WERI-Rb-1 (cell line): ENCODE measurements around the gene CLDN3.
"Not testable (repeated sequence)": the region's sequence is repeated elsewhere in the genome, so short reads cannot be mapped to it uniquely, and the experiment has no call there.

ENCODE experiments used
- DNase-seq: peaks from one replicate; pipeline ENCODE4 v3.0.0-alpha.2; 2020
- H3K27ac ChIP-seq: fragments of 250-450 bp; sonication (Bioruptor Pico); 2 replicates; pipeline ENCODE4 v1.5.1; 2020; ENCODE audit warnings: mild to moderate bottlenecking, moderate library complexity
- H3K27me3 ChIP-seq: fragments of 250-450 bp; sonication (Bioruptor Pico); 2 replicates; pipeline ENCODE4 v1.5.1; 2021; ENCODE audit warnings: mild to moderate bottlenecking, low read depth, moderate library complexity; ENCODE audit not compliant: insufficient read depth, severe bottlenecking
- H3K36me3 ChIP-seq: fragments of 250-450 bp; sonication (Bioruptor Pico); 2 replicates; pipeline ENCODE4 v1.5.1; 2020; ENCODE audit warnings: mild to moderate bottlenecking, moderate library complexity
- H3K4me3 ChIP-seq: 2 replicates; pipeline ENCODE4 v1.5.1; 2011; ENCODE audit warnings: low read depth, mild to moderate bottlenecking, control low read depth, low read length
- H3K9me3 ChIP-seq: fragments of 250-450 bp; sonication (Bioruptor Pico); 2 replicates; pipeline ENCODE4 v1.5.1; 2021; ENCODE audit warnings: mild to moderate bottlenecking, moderate library complexity; ENCODE audit not compliant: severe bottlenecking
- TF ChIP-seq, protein P1 (sequence below): IDR thresholded peaks from 2 replicates; pipeline ENCODE4 v1.5.1; 2011; ENCODE audit warnings: low read depth, mild to moderate bottlenecking, control low read depth, inconsistent platforms, low read length

Gene CLDN3

DNA sequence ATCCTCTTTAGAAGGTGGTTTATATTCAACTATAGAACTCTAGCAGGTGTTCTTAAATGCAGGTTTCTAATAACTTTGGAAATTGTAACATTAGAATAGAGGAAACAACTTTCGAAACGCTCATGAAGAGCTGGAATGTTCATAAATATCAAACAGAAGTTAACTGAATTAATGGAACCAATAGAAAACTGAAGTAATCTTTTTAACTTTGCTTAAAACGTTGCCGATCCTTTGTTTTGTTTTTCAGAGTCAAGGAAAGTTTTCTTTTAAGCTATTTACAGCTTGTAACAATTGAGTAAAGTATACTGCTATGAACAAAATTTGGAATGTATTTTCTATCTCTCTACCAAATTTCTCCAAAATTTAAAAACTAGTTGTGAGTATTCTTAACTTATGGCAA is 19.0 kb upstream of the CLDN3 start:
- no peaks in the 10 kb centered on the region for H3K9me3 ChIP-seq
- DNase-seq: no peak
- H3K36me3 ChIP-seq: no peaks in the 10 kb centered on the region
- TF ChIP-seq, protein P1, sequence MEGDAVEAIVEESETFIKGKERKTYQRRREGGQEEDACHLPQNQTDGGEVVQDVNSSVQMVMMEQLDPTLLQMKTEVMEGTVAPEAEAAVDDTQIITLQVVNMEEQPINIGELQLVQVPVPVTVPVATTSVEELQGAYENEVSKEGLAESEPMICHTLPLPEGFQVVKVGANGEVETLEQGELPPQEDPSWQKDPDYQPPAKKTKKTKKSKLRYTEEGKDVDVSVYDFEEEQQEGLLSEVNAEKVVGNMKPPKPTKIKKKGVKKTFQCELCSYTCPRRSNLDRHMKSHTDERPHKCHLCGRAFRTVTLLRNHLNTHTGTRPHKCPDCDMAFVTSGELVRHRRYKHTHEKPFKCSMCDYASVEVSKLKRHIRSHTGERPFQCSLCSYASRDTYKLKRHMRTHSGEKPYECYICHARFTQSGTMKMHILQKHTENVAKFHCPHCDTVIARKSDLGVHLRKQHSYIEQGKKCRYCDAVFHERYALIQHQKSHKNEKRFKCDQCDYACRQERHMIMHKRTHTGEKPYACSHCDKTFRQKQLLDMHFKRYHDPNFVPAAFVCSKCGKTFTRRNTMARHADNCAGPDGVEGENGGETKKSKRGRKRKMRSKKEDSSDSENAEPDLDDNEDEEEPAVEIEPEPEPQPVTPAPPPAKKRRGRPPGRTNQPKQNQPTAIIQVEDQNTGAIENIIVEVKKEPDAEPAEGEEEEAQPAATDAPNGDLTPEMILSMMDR: no peak
- H3K27me3 ChIP-seq: no peaks in the 10 kb centered on the region
- H3K27ac ChIP-seq: no peak overlapping the region
- H3K4me3 ChIP-seq: no peak overlapping the region

DNA sequence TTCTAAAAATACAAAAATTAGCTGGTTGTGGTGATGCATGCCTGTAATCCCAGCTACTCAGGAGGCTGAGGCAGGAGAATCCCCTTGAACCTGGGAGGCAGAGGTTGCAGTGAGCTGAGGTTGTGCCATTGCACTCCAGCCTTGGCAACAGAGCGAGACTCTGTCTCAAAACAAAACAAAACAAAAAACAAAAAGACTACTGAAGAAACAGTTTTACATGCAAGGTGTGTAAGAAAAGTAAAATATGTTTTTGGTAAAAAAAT is 17.6 kb upstream of the CLDN3 start:
- H3K36me3 ChIP-seq, H3K9me3 ChIP-seq, H3K27me3 ChIP-seq, H3K4me3 ChIP-seq, DNase-seq, H3K27ac ChIP-seq: not testable (repeated sequence)

DNA sequence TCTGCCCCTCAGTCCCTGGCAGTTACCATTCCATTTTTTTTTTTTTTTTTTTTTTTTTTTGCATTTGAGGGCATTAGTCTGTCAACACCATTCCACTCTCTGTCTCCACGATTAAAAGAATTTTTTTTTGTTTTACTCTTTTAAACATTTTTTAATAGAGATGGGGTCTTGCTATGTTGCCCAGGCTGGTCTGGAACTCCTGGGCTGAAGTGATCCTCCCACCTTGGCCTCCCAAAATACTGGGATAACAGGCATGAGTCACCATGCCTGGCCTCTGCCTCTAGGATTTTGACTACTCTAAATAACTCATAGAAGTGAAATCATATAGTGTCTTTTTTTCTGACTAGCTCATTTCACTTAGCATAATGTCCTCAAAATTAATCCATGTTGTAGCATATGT is 16.5 kb upstream of the CLDN3 start:
- Histone ChIP-seq H3K27me3 (no peaks in the 10 kb centered on the region), H3K9me3 (no peaks in the 10 kb centered on the region), H3K36me3 (no peaks in the 10 kb centered on the region), H3K27ac (no peak overlapping the region), H3K4me3 (no peak overlapping the region)
- DNase-seq: no peak
- TF ChIP-seq, protein P1: no peak

DNA sequence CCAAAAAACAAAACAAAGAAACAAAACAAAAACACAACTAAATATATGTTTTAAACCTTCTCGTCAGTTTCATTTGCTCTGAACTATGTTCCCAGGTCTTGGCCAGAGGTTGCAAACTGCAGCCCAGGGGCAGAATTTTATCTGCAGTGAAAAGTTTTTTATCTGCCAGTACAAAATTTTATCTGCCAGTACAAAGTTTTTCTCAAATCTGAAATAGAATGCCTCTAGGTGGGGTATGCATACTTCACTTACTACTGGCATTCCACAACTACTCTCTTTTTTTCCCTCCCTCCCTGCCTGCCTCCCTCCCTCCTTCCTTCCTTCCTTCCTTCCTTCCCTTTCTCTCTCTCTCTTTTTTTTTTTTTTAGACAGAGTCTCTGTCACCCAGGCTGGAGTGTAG is 9.4 kb upstream of the CLDN3 start:
- TF ChIP-seq, protein P1: no peak
- Histone ChIP-seq H3K9me3 (no peaks in the 10 kb centered on the region), H3K27me3 (no peaks in the 10 kb centered on the region), H3K27ac (no peak overlapping the region), H3K36me3 (no peaks in the 10 kb centered on the region), H3K4me3 (no peak overlapping the region)
- DNase-seq: no peak

DNA sequence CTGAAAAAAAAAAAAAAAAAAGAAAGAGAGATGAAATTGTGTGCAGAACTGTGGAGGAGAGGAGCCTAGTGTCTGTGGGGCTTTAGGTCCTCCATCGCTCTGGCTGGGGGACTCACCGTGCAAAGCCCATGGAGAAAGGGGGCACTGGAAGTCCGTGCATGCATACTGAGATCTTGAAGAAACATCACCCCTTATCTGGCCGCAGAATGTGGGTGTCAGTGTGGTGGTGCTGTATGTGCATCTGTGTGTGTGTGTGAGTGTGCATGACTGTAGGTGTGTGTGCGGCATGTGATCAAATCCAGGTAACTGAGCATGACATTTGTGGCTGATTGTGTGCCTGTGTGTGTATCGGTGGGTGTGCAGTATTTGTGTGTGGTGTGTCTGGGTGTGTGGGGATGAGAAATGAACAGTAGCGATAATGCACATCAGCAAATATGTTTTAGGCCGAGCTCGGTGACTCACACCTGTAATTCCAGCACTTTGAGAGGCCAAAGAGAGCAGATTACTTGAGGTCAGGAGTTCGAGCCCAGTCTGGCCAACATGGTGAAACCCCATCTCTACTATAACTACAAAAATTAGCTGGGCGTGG is 8.8 kb upstream of the CLDN3 start:
- no peak for DNase-seq
- Histone ChIP-seq H3K4me3 (no peak overlapping the region), H3K9me3 (no peaks in the 10 kb centered on the region), H3K36me3 (no peaks in the 10 kb centered on the region), H3K27me3 (no peaks in the 10 kb centered on the region), H3K27ac (no peak overlapping the region)
- TF ChIP-seq, protein P1: no peak

DNA sequence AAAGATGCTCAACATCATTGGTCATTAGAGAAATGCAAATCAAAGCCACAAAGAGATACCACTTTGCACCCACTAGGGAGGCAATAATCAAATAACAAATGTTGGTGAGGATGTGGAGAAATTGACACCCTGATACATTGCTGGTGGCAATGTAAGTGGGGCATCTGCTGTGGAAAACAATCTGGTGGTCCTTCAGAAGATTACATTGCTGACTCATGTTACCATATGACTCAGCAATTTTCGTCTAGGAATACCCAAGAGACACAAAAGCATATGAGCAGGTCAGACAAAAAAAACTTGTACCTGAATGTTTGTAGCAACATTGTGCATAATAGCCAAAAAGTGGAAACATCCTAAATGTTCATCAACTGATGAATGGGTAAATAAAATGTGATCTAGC is 4.9 kb upstream of the CLDN3 start:
- Histone ChIP-seq H3K36me3 (no peaks in the 10 kb centered on the region), H3K27me3 (no peaks in the 10 kb centered on the region), H3K9me3 (no peaks in the 10 kb centered on the region), H3K27ac (no peak overlapping the region), H3K4me3 (no peak overlapping the region)
- DNase-seq: no peak
- TF ChIP-seq, protein P1: no peak
